NT2/D1 (cell line): ENCODE measurements around the gene SYNC.
"Not testable (repeated sequence)": the region's sequence is repeated elsewhere in the genome, so short reads cannot be mapped to it uniquely, and the experiment has no call there.

ENCODE experiments used
- DNase-seq: peaks from one replicate; pipeline ENCODE4 v3.0.0-alpha.2; 2011; ENCODE audit warnings: low read depth, low spot score
- H3K27me3 ChIP-seq: 2 replicates; pipeline ENCODE4 v1.6.0; 2011; ENCODE audit warnings: mild to moderate bottlenecking; ENCODE audit not compliant: insufficient read length, insufficient read depth
- H3K36me3 ChIP-seq: 2 replicates; pipeline ENCODE4 v1.6.1; 2011; ENCODE audit warnings: mild to moderate bottlenecking, low read length, mixed read lengths; ENCODE audit not compliant: insufficient read depth, insufficient read length
- H3K4me1 ChIP-seq: 2 replicates; pipeline ENCODE4 v1.5.1; 2011; ENCODE audit not compliant: insufficient read depth, insufficient read length
- H3K4me3 ChIP-seq: 2 replicates; pipeline ENCODE4 v1.5.1; 2011; ENCODE audit warnings: low read depth; ENCODE audit not compliant: insufficient read length
- H3K9ac ChIP-seq: 2 replicates; pipeline ENCODE4 v1.6.0; 2011; ENCODE audit warnings: low read depth; ENCODE audit not compliant: insufficient read length
- H3K9me3 ChIP-seq: 2 replicates; pipeline ENCODE4 v1.5.1; 2011; ENCODE audit warnings: mild to moderate bottlenecking, low read length; ENCODE audit not compliant: insufficient read depth
- SUZ12 ChIP-seq: IDR thresholded peaks from 2 replicates; pipeline ENCODE4 v1.6.1; 2011; ENCODE audit not compliant: insufficient read length, insufficient read depth; ENCODE audit errors: extremely low read depth
- YY1 ChIP-seq: IDR thresholded peaks from 2 replicates; pipeline ENCODE4 v1.6.1; 2011; ENCODE audit not compliant: insufficient read length, insufficient read depth
- ZNF274 ChIP-seq: IDR thresholded peaks from 2 replicates; pipeline ENCODE4 v1.6.1; 2011; ENCODE audit warnings: mild to moderate bottlenecking, low read depth, low read length

Gene SYNC

DNA sequence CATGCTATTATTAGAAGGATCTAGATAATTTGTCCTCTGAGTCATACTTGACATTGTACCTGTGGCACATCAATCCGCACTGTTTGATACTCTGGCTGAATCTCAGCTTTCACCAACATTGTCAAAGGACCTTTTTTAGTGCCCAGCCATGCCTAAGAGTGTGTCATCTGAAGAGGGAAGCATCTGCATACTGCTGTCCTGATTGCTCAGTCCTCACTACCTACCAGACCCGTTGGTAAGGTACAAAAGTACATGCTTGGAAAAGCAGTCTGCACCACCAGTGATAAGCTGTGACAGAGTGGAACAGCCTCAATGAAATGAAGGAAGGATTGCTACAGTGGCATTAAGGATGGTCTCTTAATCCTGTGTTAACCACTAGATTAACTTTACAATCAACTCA is 17.1 kb downstream of the SYNC start:
- H3K27me3 ChIP-seq, result no peaks in the 10 kb centered on the region
- TF ChIP-seq YY1, result no peak
- no peak for TF ChIP-seq SUZ12
- TF ChIP-seq ZNF274, result no peak
- peaks cover 62% of the 10 kb centered on the region for H3K36me3 ChIP-seq
- H3K9ac ChIP-seq, result no peak overlapping the region
- no peaks in the 10 kb centered on the region for H3K4me1 ChIP-seq
- no peak overlapping the region for H3K4me3 ChIP-seq
- H3K9me3 ChIP-seq, result no peaks in the 10 kb centered on the region
- DNase-seq, result no peak

DNA sequence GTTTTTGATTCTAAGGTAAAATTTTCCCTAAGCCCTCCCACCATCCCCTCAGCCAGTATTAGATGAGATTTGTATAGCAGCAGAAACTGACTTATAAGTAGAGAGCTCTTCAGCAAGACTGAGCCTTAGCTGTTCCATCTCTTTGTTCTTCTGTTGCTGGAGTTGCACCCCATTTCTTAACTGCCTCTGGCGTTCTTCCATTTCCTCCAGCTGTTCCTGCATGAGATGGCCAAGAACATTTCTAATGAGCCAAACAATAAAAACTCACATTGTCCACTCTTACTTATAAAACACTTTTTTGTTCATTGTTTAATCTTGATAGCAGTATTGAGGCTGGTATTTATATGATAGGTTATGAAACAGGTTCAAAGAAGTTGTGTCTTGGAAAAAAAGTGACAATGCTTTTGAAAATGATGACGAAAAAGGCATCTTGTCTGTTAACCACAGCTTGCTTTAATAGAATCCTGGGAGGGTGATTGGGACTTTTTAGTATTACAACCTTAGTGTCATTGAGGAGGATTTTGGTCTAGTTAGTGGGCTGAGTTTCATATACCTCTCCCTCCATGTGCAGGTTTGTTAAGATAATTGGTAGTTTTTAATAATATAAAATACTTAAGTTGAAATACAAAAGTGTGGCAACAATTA is 18.3 kb downstream of the SYNC start:
- Histone ChIP-seq H3K4me1 (no peaks in the 10 kb centered on the region), H3K27me3 (no peaks in the 10 kb centered on the region), H3K9ac (no peak overlapping the region), H3K9me3 (no peaks in the 10 kb centered on the region), H3K4me3 (no peak overlapping the region), H3K36me3 (peaks cover 72% of the 10 kb centered on the region)
- no peak for DNase-seq
- TF ChIP-seq SUZ12, result no peak
- TF ChIP-seq YY1, result no peak
- no peak for TF ChIP-seq ZNF274

DNA sequence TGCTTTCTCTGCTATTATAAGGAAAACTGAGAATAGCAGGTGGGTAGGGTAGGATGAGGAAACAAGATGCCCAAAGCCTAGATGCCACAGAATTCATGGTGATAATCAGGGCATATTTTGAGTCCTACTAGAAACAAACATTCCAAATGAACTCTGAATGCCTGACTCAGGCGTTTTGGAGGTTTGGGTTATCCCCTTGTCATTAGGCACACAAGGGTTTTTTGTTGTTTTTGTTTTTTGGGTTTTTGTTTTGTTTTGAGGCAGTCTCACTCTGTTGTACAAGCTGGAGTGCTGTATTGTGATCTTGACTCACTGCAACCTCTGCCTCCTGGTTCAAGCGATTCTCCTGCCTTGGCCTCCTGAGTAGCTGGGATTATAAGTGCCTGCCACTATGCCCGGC is 19.2 kb downstream of the SYNC start:
- TF ChIP-seq SUZ12 (no peak), YY1 (no peak), ZNF274 (no peak)
- DNase-seq, result no peak
- Histone ChIP-seq H3K36me3 (peaks cover 79% of the 10 kb centered on the region), H3K27me3 (no peaks in the 10 kb centered on the region), H3K9me3 (no peaks in the 10 kb centered on the region), H3K4me3 (no peak overlapping the region), H3K9ac (no peak overlapping the region), H3K4me1 (no peaks in the 10 kb centered on the region)

DNA sequence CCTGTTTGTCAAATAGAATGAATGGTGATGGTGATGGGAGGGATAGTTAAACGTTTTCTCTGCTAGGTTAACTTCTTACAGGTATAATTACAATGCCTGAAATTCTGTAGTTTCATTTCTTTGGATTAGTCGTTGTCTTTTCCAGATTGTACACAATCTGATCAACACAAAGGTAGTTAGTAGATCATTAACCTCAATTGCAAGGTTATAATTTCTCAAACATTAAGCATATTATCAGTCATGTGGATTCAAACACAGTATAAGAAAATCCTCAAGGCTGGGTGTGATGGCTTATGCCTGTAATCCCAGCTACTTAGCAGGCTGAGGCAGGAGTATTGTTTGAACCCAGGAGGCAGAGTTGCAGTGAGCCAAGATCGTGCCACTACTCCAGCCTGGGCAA is 20.6 kb downstream of the SYNC start:
- H3K9me3 ChIP-seq, result no peaks in the 10 kb centered on the region
- no peak overlapping the region for H3K4me3 ChIP-seq
- H3K4me1 ChIP-seq, result no peaks in the 10 kb centered on the region
- DNase-seq, result no peak
- H3K27me3 ChIP-seq, result no peaks in the 10 kb centered on the region
- TF ChIP-seq SUZ12, result no peak
- TF ChIP-seq YY1, result no peak
- H3K9ac ChIP-seq, result no peak overlapping the region
- peaks cover 92% of the 10 kb centered on the region for H3K36me3 ChIP-seq

DNA sequence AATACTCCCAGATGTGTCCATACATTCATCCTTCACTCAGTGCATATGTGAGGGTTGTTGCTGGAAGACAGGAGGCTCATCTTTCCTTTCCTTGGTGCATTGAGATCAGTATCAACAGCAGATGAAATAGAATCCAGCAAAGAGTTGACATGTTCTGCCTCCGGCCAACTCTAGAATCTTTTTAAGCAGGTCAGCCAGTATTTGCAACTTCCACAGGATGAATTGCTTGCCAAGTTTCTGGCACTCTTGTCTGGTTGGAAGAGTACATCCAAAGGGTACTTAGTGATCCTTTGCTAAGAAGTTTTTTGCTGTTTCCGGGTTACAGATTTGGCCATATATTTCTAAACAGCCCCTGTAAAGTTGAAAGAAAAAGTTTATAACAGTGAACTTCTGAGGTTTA is 21.1 kb downstream of the SYNC start:
- H3K9me3 ChIP-seq, result no peaks in the 10 kb centered on the region
- no peak overlapping the region for H3K9ac ChIP-seq
- DNase-seq, result no peak
- no peaks in the 10 kb centered on the region for H3K4me1 ChIP-seq
- H3K27me3 ChIP-seq, result no peaks in the 10 kb centered on the region
- no peak for TF ChIP-seq ZNF274
- TF ChIP-seq SUZ12, result no peak
- no peak for TF ChIP-seq YY1
- H3K36me3 ChIP-seq, result peaks cover 94% of the 10 kb centered on the region
- H3K4me3 ChIP-seq, result no peak overlapping the region

DNA sequence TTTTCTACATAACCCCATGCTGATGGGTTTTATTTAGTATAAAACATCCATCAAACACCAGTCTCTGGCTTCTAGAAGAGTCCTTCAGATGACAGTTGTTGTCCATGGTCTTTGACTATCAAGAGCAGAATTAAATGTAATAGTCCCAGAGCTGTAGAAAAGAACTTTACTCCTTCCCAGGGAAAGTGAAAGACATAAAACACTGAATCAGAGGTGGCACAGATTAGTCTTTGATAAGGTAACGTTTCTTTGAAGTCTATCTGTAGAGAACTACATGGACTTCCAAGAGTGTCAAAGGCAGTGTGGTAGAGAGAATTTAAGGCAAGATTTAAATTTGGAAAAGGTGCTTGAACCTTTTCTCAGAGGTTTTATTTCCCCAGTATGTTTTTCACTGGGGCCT is 21.9 kb downstream of the SYNC start:
- no peaks in the 10 kb centered on the region for H3K27me3 ChIP-seq
- no peak overlapping the region for H3K4me3 ChIP-seq
- TF ChIP-seq ZNF274, result no peak
- TF ChIP-seq SUZ12, result no peak
- no peak for TF ChIP-seq YY1
- no peaks in the 10 kb centered on the region for H3K4me1 ChIP-seq
- no peak for DNase-seq
- no peaks in the 10 kb centered on the region for H3K9me3 ChIP-seq
- H3K9ac ChIP-seq, result no peak overlapping the region
- H3K36me3 ChIP-seq, result peaks cover 94% of the 10 kb centered on the region

DNA sequence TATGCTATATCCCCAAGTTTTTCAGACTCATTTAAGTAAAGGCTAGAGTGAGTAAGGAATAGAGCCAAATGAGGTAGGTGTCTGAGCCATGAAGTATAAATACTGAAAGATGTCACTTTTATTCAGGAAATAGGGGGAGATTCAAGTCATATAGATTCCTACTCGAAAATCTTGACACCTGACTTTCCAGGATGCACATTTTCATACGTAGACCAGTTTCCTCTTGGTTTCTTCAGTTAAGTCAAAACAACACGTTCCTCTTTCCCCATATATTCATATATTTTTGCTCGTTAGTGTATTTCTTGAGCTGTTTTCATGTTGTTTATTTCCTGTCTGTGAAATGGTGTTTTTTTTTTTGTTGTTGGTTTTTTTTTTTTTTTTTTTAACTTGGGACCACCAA is 22.6 kb downstream of the SYNC start:
- not testable (repeated sequence) for H3K9me3 ChIP-seq, DNase-seq, H3K9ac ChIP-seq, H3K27me3 ChIP-seq, H3K4me1 ChIP-seq, H3K4me3 ChIP-seq
- peaks cover 94% of the 10 kb centered on the region for H3K36me3 ChIP-seq

DNA sequence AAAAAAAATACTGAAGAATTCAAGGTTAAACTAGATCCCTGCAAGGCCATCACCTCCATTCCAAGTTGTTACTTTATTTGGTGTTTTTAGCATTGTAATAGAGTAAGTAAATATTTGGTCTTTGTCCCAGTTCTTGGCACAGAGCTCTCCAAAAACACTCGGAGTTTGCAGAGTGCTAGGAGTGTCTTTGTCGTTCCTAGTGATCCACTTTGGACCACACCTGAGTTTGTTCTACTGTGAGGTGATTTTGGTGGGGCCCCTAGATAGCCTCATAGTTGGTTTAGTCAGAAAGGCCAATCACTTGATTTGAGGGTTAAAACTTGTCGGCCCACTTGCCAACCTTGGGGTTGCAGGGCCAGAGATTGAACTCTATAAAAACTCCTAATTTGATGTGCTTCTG is 25.6 kb downstream of the SYNC start:
- no peaks in the 10 kb centered on the region for H3K9me3 ChIP-seq
- peaks cover 92% of the 10 kb centered on the region for H3K36me3 ChIP-seq
- no peak for TF ChIP-seq ZNF274
- no peak for TF ChIP-seq YY1
- TF ChIP-seq SUZ12, result no peak
- no peak for DNase-seq
- H3K4me3 ChIP-seq, result no peak overlapping the region
- H3K4me1 ChIP-seq, result no peaks in the 10 kb centered on the region
- H3K27me3 ChIP-seq, result no peaks in the 10 kb centered on the region
- H3K9ac ChIP-seq, result no peak overlapping the region

DNA sequence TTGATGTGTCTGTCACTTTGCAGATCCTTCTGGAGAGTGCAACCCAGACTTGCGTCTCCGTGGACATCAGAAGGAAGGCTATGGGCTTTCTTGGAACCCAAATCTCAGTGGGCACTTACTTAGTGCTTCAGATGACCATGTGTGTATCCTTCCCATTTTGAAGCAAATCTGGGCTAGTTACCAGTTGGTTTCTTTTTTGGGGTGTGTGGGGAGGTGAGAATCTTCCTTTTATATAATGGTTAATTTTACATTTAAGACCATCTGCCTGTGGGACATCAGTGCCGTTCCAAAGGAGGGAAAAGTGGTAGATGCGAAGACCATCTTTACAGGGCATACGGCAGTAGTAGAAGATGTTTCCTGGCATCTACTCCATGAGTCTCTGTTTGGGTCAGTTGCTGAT is 33.9 kb downstream of the SYNC start:
- not testable (repeated sequence) for H3K9ac ChIP-seq, DNase-seq, H3K4me3 ChIP-seq, H3K4me1 ChIP-seq, H3K27me3 ChIP-seq, H3K9me3 ChIP-seq
- H3K36me3 ChIP-seq, result peaks cover 96% of the 10 kb centered on the region
